Lower leg skin (tissue), 3 donors: ENCODE data around the gene CXCR2.

Experiments
- POLR2A ChIP-seq, 2 donors: fragments of 450-650 bp; IDR thresholded peaks; one replicate each; pipeline ENCODE4 v1.6.1; 2016 to 2017; ENCODE audit warnings: antibody characterized with exemption in 2 of 2, mild to moderate bottlenecking in 1 of 2, moderate library complexity in 1 of 2
- TF ChIP-seq, protein P1 (sequence below), 3 donors: fragments of 450-650 bp; IDR thresholded peaks; one replicate each; pipeline ENCODE4 v1.5.1; 2016; ENCODE audit warnings: antibody characterized with exemption in 3 of 3, mild to moderate bottlenecking in 3 of 3, moderate library complexity in 2 of 3

DNA sequence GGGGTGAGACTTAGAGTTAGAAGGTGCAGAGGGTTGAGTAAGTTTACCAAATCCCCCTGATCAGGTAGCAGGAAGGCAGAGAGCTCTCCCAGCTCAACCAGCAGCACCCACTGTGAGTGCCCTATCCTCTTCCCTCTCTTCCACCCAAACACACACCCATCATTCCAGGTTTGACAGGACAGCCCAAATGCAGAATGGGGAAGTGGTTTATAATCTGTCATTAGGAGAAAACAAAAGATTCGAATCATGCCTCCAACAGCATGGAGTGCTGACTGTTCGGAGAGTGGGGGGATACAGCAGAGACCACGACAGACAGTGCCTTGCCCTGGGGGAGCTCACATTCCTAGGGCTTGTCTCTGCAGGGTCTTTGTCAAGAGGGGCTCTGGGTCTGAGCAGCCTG is 11.7 kb downstream of the CXCR2 start:
- TF ChIP-seq, protein P1, sequence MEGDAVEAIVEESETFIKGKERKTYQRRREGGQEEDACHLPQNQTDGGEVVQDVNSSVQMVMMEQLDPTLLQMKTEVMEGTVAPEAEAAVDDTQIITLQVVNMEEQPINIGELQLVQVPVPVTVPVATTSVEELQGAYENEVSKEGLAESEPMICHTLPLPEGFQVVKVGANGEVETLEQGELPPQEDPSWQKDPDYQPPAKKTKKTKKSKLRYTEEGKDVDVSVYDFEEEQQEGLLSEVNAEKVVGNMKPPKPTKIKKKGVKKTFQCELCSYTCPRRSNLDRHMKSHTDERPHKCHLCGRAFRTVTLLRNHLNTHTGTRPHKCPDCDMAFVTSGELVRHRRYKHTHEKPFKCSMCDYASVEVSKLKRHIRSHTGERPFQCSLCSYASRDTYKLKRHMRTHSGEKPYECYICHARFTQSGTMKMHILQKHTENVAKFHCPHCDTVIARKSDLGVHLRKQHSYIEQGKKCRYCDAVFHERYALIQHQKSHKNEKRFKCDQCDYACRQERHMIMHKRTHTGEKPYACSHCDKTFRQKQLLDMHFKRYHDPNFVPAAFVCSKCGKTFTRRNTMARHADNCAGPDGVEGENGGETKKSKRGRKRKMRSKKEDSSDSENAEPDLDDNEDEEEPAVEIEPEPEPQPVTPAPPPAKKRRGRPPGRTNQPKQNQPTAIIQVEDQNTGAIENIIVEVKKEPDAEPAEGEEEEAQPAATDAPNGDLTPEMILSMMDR (IDR thresholded peaks at IDR 0.05), result no peak
- TF ChIP-seq POLR2A (IDR thresholded peaks at IDR 0.05), result no peak
